ENCODE data around the gene OGA.

DNA sequence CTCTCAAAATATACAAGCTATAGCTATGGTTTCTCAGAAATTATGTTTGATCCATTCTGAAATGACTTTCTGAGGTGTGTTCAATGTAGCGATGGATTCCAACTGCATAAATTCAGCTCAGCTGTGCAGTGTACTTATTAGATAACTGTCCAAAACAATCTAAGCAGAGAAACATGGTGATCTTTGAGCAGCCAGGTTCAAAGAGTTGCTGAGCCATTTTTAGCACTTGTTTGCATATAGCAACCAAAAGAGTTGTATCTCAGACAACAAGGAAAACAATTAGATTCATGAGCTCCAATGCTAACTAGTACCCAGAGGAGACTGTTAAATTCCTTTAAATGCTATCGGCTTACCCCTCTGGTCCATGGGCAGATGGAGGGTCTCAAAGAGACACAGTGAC lies 41.3 kb upstream of the OGA start:
- no peak for TF ChIP-seq ZFP30 (CRISPR knock-in tag; IDR thresholded peaks at IDR 0.05)
- TF ChIP-seq GLIS3 (CRISPR knock-in tag; IDR thresholded peaks at IDR 0.05) = no peak
- TF ChIP-seq ZNF70 (CRISPR knock-in tag; IDR thresholded peaks at IDR 0.05) = no peak
- no peak for TF ChIP-seq ISL1 (CRISPR knock-in tag; IDR thresholded peaks at IDR 0.05)
- TF ChIP-seq, protein P1, sequence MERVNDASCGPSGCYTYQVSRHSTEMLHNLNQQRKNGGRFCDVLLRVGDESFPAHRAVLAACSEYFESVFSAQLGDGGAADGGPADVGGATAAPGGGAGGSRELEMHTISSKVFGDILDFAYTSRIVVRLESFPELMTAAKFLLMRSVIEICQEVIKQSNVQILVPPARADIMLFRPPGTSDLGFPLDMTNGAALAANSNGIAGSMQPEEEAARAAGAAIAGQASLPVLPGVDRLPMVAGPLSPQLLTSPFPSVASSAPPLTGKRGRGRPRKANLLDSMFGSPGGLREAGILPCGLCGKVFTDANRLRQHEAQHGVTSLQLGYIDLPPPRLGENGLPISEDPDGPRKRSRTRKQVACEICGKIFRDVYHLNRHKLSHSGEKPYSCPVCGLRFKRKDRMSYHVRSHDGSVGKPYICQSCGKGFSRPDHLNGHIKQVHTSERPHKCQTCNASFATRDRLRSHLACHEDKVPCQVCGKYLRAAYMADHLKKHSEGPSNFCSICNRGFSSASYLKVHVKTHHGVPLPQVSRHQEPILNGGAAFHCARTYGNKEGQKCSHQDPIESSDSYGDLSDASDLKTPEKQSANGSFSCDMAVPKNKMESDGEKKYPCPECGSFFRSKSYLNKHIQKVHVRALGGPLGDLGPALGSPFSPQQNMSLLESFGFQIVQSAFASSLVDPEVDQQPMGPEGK (CRISPR knock-in tag; IDR thresholded peaks at IDR 0.05; ENCODE audit: borderline replicate concordance) = no peak
- no peak for TF ChIP-seq TOX (CRISPR knock-in tag; IDR thresholded peaks at IDR 0.05; ENCODE audit: borderline replicate concordance)
- TF ChIP-seq, protein P2, sequence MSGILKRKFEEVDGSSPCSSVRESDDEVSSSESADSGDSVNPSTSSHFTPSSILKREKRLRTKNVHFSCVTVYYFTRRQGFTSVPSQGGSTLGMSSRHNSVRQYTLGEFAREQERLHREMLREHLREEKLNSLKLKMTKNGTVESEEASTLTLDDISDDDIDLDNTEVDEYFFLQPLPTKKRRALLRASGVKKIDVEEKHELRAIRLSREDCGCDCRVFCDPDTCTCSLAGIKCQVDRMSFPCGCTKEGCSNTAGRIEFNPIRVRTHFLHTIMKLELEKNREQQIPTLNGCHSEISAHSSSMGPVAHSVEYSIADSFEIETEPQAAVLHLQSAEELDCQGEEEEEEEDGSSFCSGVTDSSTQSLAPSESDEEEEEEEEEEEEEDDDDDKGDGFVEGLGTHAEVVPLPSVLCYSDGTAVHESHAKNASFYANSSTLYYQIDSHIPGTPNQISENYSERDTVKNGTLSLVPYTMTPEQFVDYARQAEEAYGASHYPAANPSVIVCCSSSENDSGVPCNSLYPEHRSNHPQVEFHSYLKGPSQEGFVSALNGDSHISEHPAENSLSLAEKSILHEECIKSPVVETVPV (CRISPR knock-in tag; IDR thresholded peaks at IDR 0.05) = no peak
- TF ChIP-seq RARB (CRISPR knock-in tag; IDR thresholded peaks at IDR 0.05) = no peak
